ENCODE measurements around the gene ARSB.

Gene ARSB

GRCh38 chr5:78830528-78831046, 154.5 kb downstream of the ARSB start:
- no peak for DNase-seq

- no peak for DNase-seq
These were observed 155.1 kb downstream of the ARSB start for GRCh38 chr5:78829811-78830527.

DNA sequence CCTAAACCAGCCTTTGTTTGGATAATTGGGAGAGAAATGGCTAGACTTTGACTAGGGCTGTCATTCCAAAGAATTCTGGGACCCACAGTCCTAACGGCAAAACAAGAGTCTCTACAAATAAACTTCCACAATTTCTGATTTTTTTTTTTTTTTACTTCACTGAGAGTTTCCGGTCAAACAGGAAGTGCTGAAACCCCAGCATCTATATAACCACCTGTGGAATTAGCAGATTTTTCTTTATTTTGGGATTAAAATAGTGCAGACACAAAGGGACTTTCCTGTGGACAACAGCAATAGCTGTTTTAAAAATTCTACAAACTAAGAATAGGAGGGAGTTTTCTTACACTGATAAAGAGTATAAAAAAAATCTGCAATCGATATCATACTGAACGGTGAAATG, 157.4 kb downstream of the ARSB start:
- DNase-seq = no peak

DNA sequence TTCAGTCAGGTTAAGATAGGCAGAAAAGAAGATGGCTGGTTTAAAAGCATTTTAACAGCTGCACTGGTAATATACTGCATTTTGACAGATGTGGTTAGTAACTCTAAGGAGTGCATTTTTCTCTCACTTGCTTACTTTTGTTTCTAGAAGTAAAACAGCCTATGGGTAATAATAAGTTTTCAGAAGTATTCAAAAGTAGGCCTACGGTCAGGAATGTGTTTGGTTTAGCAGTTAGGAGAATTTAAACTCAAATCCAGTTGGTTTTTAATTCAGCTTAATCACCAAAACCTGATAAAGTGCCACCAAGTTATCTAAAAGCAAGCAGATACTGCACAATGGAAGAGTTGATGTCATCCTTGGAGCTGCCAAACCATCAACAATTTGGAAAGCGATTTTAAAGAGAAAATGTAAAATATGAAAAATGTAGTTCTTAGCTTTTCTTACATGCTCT, 160.3 kb downstream of the ARSB start:
- no peak for DNase-seq

GRCh38 chr5:78823196-78823595, 161.9 kb downstream of the ARSB start:
- no peak for DNase-seq

GRCh38 chr5:78821536-78822021, 163.5 kb downstream of the ARSB start:
- no peak for DNase-seq

- no peak for DNase-seq
These were observed 165.4 kb downstream of the ARSB start for GRCh38 chr5:78819707-78820106.

DNA sequence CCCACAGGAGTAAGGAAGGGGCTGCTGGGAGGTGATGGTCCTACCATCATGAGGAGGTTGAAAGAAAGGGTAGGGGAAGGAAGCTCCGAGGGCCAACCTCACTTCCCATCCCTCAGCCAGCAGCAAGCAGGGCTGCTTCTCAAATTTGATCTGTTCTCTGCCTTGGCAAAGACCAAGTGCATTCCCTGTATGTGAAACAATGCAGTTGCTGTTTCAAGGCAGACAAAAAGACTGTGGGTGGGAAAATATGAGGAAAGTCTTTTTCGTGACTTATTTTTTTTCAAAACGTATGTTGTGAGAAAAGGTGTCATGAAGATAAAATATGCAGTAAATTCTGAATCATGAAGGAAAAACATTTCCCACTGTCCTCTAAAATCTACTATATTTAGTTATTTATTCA, 165.9 kb downstream of the ARSB start:
- DNase-seq = no peak

DNA sequence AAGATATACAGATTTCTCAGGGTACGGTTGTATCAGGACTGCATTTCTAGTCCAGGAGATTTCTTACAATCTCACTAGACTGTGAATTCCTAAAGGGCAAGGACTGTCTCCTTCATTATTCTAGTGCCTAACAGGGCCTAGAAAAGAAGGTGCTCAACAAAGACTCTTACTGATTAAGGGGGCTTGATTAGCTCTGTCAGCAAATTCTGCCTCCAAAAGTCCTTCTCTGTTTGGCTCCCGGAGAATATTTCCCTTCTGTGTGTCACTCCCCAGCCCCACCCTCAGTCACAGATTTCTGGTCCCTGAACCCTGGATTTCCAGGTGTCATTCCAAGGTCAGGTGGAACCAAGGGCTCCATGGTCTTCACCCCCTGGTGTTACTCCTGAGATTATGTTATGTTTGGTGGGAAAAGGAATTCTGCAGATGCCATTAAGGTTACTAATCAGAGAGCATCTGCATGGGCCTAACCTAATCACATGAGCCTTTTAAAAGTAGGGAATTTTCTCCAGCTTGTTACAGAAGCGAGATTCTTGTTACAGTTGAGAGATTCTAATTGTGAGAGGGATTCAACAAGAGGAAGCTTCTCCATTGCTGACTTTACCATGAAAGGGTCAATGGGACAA, 168.9 kb downstream of the ARSB start:
- DNase-seq = no peak

DNA sequence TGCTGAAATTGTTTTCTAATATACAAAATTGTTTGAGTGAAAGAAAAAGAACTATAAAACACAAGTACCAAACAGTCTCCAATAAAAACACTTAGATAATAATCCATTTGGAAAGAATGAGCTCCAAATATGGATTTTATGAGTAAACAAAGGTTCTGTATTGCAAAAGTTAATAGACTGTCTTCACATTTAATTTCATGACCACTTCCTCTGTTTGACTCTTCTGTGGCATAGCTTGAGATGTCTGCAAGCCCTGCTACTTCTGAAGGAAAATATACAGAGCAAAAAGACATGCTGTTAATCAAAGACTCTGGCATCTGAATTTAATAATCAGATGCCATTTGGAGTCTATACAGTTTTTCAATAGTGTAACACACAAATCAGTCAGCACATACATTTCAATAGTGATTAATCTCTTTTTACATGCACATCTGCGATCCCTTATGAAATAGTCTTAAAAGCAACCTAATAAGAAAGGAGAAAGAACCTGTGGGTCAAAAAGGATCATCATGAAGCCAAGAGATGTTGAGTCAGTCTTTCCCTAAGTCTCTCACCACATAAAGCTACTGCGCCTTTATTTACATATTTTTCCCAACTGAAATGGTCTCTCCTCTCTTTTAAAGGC, 171.1 kb downstream of the ARSB start:
- peak in 1 of 2 experiments; percentile 1 for DNase-seq

GRCh38 chr5:78813286-78813685, 171.8 kb downstream of the ARSB start:
- DNase-seq = no peak

GRCh38 chr5:78811866-78812265, 173.2 kb downstream of the ARSB start:
- no peak for DNase-seq

GRCh38 chr5:78811121-78811817, 173.8 kb downstream of the ARSB start:
- no peak for DNase-seq

DNA sequence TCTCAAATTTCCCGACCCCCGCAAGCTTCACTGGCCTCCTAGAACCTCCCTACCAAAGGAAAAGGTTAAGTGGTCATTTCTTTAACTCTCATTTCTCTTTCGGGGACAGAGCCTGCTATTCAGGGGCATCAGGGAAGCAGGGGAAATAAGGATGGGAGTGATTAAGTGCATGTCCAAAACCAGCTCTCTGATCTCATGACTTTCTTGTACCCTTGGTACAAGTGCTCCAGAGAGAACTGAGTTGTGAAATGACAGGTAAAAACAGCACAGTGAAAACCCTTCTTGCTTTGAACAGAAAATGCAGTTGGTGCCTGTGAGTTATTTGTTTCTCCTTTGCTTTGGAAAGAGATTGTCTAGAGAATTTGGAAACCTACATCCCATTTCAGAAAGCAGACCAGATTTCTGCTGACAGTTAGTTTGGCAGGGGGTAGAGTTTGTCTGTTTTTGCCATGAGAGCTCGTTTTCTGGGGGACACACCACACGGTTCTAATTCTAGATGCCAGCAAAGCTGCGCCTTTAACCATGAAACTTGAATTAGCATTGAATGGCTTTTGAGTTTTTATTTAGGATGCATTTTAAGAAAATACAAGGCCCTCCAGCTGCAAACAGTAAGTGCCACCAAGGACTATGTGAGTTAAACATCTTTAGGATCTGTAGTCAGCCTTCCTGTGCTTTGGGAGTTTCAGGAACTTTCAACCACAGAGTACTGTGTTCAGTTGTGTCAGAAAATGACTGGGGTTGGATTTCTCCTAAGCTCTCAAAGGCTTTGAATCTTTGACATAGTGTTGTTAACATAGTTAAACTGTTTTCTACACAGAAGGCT, 174.8 kb downstream of the ARSB start:
- no peak for DNase-seq

DNA sequence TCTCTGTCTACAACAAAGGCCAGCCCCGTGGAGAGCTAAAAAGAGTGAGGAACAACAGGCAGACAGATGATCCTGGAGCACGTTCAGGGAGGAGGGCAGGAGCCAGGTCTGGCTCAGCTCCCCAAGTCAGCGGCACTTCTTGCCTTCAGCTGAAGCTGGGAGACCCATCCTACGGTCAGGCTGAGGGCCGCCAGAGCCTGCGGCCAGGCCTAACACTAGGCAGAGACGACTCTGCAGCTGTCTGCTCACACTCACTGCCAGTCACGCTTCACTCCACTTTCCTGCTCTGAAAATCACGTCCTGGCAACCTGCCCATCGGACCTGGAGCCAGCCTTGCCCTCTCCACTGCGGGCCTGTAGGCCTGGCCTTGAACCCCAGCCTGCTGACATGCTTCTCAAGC, 175.7 kb downstream of the ARSB start:
- no peak for DNase-seq

- no peak for DNase-seq
These were observed 176.3 kb downstream of the ARSB start for GRCh38 chr5:78808818-78809217.

DNA sequence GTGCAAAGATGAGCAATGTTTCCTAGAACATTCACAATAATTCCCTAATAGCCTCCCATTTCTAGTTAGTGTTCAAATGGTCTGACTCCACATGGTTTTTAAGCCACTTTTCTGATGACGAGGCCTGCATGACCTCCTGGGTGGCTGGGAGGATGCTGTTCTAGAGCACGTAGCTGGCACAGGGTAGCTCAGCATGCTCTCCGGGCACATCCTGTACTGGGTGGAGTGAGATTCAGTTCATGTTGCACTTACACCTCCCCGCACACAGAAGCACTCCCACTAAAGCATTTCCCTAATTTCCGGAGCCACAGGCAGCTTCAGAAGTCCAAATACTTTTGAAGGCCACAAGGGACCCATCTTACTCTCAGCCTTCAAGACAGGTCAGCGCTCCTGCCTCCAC, 176.7 kb downstream of the ARSB start:
- no peak for DNase-seq

- no peak for DNase-seq
These were observed 178.6 kb downstream of the ARSB start for GRCh38 chr5:78806544-78806943.

DNA sequence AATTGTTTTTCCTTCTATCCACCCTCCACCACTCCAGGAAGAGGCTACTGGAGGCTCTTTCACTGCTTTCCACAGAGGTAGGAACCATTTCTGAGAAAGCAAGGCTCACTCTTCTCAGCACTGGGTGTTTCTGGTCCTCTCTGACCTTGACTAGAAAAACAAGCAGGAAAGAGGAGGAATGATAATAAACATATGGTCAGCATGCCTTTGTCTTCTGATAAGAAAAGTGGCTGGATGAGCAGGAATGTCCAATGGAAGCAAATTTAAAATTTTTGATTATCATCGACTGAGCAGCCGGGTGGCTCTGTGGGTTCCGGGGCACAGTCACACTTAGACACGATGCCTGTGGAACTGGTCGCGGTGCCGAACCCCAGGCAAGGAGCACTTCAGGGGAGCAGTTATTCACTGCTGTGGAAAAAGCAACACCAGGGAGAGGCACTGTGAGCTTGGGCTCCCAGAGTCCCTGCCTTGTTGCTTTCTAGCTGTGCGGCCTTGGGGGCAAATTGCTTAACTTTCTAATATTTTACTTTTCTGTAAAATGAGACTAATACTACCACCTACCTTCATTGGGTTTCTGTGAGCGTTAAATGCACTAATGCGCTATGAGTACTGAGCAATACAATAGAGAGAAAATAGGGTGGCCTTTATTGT, 179.5 kb downstream of the ARSB start:
- DNase-seq = no peak

DNA sequence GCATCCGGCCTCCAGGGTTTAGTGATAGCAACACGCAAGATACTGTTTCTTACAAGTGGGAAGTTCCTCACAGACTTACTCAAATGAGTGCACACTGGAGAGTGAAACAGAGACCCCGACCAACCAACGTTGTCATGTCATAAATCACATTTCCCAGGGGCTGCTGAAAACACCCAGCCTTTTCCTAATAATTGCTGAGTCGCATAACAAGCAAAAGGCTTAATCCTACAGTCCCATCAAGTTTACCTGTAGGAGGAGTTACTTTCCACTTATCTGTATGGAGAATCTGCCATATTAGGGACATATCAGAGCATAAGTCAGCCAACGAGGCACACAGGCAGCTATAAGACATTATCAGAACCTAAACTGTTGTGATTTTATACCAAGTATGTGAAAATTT, 180.1 kb downstream of the ARSB start:
- no peak for DNase-seq

GRCh38 chr5:78803941-78804340, 181.2 kb downstream of the ARSB start:
- DNase-seq = no peak

- no peak for DNase-seq
These were observed 181.8 kb downstream of the ARSB start for GRCh38 chr5:78803353-78803752.

Measured in Kasumi-1 (cell line).